SK-N-SH (cell line): ENCODE measurements around the gene RFX7. TPM values are rescaled to one million over a fixed set of nuclear protein-coding genes. Genes with fewer than 3 reads are reported as not detected.

Experiments
- CTCF ChIA-PET: fragments of 300-600, 350-600 bp; formaldehyde crosslinking; extraction: SDS; loops from one replicate; lab custom pipeline; 2021; lab: Yijun Ruan, JAX
- POLR2A ChIA-PET: fragments of 350-600 bp; sonication (Branson Sonifier 250); formaldehyde crosslinking; extraction: SDS; loops from one replicate; lab custom pipeline; 2020; ENCODE audit warnings: antibody characterized with exemption, inconsistent platforms; lab: Yijun Ruan, JAX
- DNase-seq: peaks from one replicate; pipeline ENCODE4 v3.0.0; 2012
- H2AFZ ChIP-seq: fragments of 200-600 bp; sonication (generic); 2 replicates; pipeline ENCODE4 v1.8.1; 2016; ENCODE audit warnings: antibody characterized with exemption, mild to moderate bottlenecking, low read depth
- H3F3A ChIP-seq: fragments of 200-600 bp; sonication (generic); replicated peaks from 2 replicates; pipeline ENCODE3; 2016; ENCODE audit warnings: antibody characterized with exemption, mild to moderate bottlenecking; ENCODE audit not compliant: insufficient read depth
- H3K27ac ChIP-seq, 2 experiments: fragments of 200-500 bp in 1 of 2; fragments of 200-600 bp in 1 of 2; sonication (Bioruptor generic) in 1 of 2; sonication (generic), shearing (Covaris generic) in 1 of 2; 2 replicates each; pipeline versions ENCODE4 v1.5.1 to v1.6.1; 2014 to 2016; ENCODE audit warnings: low read depth in 2 of 2, inconsistent platforms in 1 of 2, low read length in 1 of 2, mild to moderate bottlenecking in 1 of 2, mixed read lengths in 1 of 2
- H3K27me3 ChIP-seq: fragments of 200-600 bp; sonication (generic), shearing (Covaris generic); 2 replicates; pipeline ENCODE4 v1.6.1; 2016; ENCODE audit warnings: mixed run types; ENCODE audit not compliant: insufficient read depth
- H3K36me3 ChIP-seq, 2 experiments: fragments of 200-500 bp in 1 of 2; fragments of 200-600 bp in 1 of 2; sonication (Bioruptor generic) in 1 of 2; sonication (generic) in 1 of 2; replicated peaks in 1 of 2; 2 replicates each; pipeline versions ENCODE3 to v1.5.1; 2014 to 2016; ENCODE audit warnings: low read length in 1 of 2, mild to moderate bottlenecking in 1 of 2; ENCODE audit not compliant: insufficient read depth in 2 of 2, control insufficient read depth in 1 of 2
- H3K4me1 ChIP-seq, 2 experiments: fragments of 200-500 bp in 1 of 2; fragments of 200-600 bp in 1 of 2; sonication (Bioruptor generic) in 1 of 2; sonication (generic), shearing (Covaris generic) in 1 of 2; 2 replicates each; pipeline versions ENCODE4 v1.5.1 to v1.6.1; 2014 to 2016; ENCODE audit warnings: low read depth in 1 of 2, low read length in 1 of 2, mixed run types in 1 of 2; ENCODE audit not compliant: insufficient read depth in 2 of 2, control insufficient read depth in 1 of 2
- H3K4me2 ChIP-seq: fragments of 200-600 bp; sonication (generic), shearing (Covaris generic); 2 replicates; pipeline ENCODE4 v1.6.1; 2017; ENCODE audit warnings: mixed run types
- H3K4me3 ChIP-seq, 2 experiments: fragments of 200-500 bp in 1 of 2; fragments of 200-600 bp in 1 of 2; sonication (Bioruptor generic) in 1 of 2; sonication (generic), shearing (Covaris generic) in 1 of 2; 2 replicates each; pipeline versions ENCODE4 v1.5.1 to v1.8.1; 2014 to 2016; ENCODE audit warnings: low read depth in 2 of 2, inconsistent platforms in 1 of 2, low read length in 1 of 2, mild to moderate bottlenecking in 1 of 2, mixed read lengths in 1 of 2, moderate library complexity in 1 of 2
- H3K79me2 ChIP-seq: fragments of 200-600 bp; sonication (generic); 2 replicates; pipeline ENCODE4 v1.8.1; 2017; ENCODE audit warnings: mild to moderate bottlenecking; ENCODE audit not compliant: insufficient read depth
- H3K9ac ChIP-seq: fragments of 200-600 bp; sonication (generic); 2 replicates; pipeline ENCODE4 v1.6.1; 2017; ENCODE audit warnings: mixed run types
- H3K9me2 ChIP-seq: fragments of 200-600 bp; sonication (generic); 2 replicates; pipeline ENCODE4 v1.6.1; 2017; ENCODE audit warnings: mixed run types
- H3K9me3 ChIP-seq: fragments of 200-600 bp; sonication (generic); 2 replicates; pipeline ENCODE4 v1.6.1; 2017; ENCODE audit warnings: mixed run types, mild to moderate bottlenecking, moderate library complexity
- H4K20me1 ChIP-seq: fragments of 200-600 bp; sonication (generic); 2 replicates; pipeline ENCODE4 v1.6.1; 2017; ENCODE audit warnings: mild to moderate bottlenecking, mixed run types; ENCODE audit not compliant: insufficient read depth
- GATA2 ChIP-seq: sonication (generic); formaldehyde crosslinking; IDR thresholded peaks from 2 replicates; pipeline ENCODE4 v1.5.0; 2020; ENCODE audit warnings: mild to moderate bottlenecking, missing genetic modification reagents
- NFIC ChIP-seq: IDR thresholded peaks from 2 replicates; pipeline ENCODE4 v1.4.0; 2012; ENCODE audit warnings: borderline replicate concordance
- POLR2AphosphoS5 ChIP-seq: IDR thresholded peaks from 2 replicates; pipeline ENCODE4 v1.6.1; 2012; ENCODE audit warnings: low read depth, low read length
- RCOR1 ChIP-seq: fragments of 150-350 bp; IDR thresholded peaks from 2 replicates; pipeline ENCODE4 v1.6.1; 2017; ENCODE audit warnings: antibody characterized with exemption, low read length
- RFX5 ChIP-seq: IDR thresholded peaks from 2 replicates; pipeline ENCODE4 v1.6.1; 2012; ENCODE audit warnings: mild to moderate bottlenecking, improper control_type of control experiment, low read length
- TCF12 ChIP-seq: IDR thresholded peaks from 2 replicates; pipeline ENCODE4 v1.4.0; 2012
- WGBS: methylation state at CpG from one replicate; pipeline ENCODE4 v1.1.6; 2017; ENCODE audit warnings: low lambda C conversion rate; 5-methylcytosine and 5-hydroxymethylcytosine counted together
- polyA plus RNA-seq, 3 experiments: library from polyadenylated mRNA; depleted of rRNA; stranded (reverse); fragments of >200 nt; gene quantifications; 2 replicates each; pipeline ENCODE4 v1.2.3, GENCODE V29; 2012
- TF ChIP-seq, protein P1 (sequence below): fragments of 150-350 bp; IDR thresholded peaks from 2 replicates; pipeline ENCODE4 v1.6.1; 2016; ENCODE audit warnings: mild to moderate bottlenecking, low read depth, low read length
- TF ChIP-seq, protein P2 (sequence below): IDR thresholded peaks from 2 replicates; pipeline ENCODE4; 2012

The RFX7 gene
- polyA plus RNA-seq, 1 of the 3 experiments (the other 2 are of a cell fraction), result 2.7 TPM

DNA sequence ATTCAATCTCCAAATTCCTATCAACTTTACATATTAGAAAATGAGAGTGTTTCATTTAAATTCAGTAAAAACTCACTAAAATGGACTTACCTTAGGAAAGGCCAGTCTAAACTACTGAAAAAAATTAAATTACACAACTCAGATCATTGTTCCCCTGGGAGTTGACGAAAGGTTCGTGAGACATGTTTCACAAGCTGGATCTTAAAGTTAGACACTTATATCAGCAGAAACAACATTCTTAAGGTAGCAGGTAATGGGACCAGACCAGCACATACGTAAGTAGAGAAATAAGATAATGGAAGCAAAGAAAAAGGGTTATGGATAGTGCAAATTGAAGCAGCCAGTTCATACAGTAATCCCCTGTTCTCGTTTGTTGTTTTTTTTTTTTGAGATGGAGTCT, 8.9 kb downstream of the RFX7 start:
- Histone ChIP-seq H3K4me3 (no peak overlapping the region), H3K9me2 (no peaks in the 10 kb centered on the region), H3K4me1 (peaks cover 0 to 2% of the 10 kb centered on the region in 2 experiments; a peak in 1 of 4 replicates), H4K20me1 (peaks cover 3% of the 10 kb centered on the region; the same call in 1 of the 2 replicates), H3K36me3 (peaks cover 35 to 55% of the 10 kb centered on the region in 2 experiments), H2AFZ (no peak overlapping the region), H3K79me2 (peaks cover 100% of the 10 kb centered on the region), H3K27ac (no peak overlapping the region), H3K9me3 (no peaks in the 10 kb centered on the region; the same call in 1 of the 2 replicates), H3K4me2 (no peak overlapping the region), H3K9ac (no peak overlapping the region), H3F3A (no peaks in the 10 kb centered on the region)
- ChIA-PET CTCF (no interaction called here), POLR2A (no interaction called here)
- no peak for DNase-seq
- 84% methylated on average over 4 of the region's 4 CpGs for WGBS
- TF ChIP-seq, protein P1, sequence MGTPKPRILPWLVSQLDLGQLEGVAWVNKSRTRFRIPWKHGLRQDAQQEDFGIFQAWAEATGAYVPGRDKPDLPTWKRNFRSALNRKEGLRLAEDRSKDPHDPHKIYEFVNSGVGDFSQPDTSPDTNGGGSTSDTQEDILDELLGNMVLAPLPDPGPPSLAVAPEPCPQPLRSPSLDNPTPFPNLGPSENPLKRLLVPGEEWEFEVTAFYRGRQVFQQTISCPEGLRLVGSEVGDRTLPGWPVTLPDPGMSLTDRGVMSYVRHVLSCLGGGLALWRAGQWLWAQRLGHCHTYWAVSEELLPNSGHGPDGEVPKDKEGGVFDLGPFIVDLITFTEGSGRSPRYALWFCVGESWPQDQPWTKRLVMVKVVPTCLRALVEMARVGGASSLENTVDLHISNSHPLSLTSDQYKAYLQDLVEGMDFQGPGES, result no peak
- no peak for TF ChIP-seq RFX5
- TF ChIP-seq, protein P2, sequence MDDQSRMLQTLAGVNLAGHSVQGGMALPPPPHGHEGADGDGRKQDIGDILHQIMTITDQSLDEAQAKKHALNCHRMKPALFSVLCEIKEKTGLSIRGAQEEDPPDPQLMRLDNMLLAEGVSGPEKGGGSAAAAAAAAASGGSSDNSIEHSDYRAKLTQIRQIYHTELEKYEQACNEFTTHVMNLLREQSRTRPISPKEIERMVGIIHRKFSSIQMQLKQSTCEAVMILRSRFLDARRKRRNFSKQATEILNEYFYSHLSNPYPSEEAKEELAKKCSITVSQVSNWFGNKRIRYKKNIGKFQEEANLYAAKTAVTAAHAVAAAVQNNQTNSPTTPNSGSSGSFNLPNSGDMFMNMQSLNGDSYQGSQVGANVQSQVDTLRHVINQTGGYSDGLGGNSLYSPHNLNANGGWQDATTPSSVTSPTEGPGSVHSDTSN, result no peak
- TF ChIP-seq, all 33 proteins: peak for 0
- H3K27me3 ChIP-seq, result no peaks in the 10 kb centered on the region

DNA sequence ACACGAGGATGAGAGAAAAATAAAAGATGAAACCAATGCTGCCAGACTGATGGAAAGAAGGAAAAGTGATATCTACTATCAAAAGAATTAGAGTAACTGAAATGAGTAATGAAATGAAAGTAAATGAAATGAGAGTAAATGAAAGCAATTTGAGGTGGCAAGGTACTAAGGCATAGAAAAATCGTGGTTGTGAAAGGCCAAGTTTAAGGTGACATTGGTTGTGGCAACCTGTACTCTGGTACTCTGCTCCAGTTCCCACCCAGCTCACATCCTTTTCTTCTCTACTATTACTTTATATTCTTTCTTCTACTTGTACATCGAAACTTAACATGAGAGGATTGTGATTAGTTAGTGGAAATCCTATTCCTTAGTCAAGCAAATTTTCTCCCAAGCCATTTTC, 10.1 kb downstream of the RFX7 start:
- Histone ChIP-seq H3K9ac (no peak overlapping the region), H3K27ac (no peak overlapping the region), H3K4me1 (no peaks in the 10 kb centered on the region), H3F3A (no peaks in the 10 kb centered on the region), H3K36me3 (peaks cover 38 to 60% of the 10 kb centered on the region in 2 experiments), H4K20me1 (peaks cover 3% of the 10 kb centered on the region; the same call in 1 of the 2 replicates), H2AFZ (no peak overlapping the region), H3K79me2 (peaks cover 97% of the 10 kb centered on the region), H3K9me3 (no peaks in the 10 kb centered on the region; the same call in 1 of the 2 replicates), H3K4me3 (no peak overlapping the region), H3K9me2 (no peaks in the 10 kb centered on the region), H3K4me2 (no peak overlapping the region), H3K27me3 (no peaks in the 10 kb centered on the region)
- TF ChIP-seq GATA2 (no peak), POLR2AphosphoS5 (no peak), NFIC (no peak), RCOR1 (no peak)
- 98% methylated on average over 3 of the region's 3 CpGs for WGBS
- CTCF ChIA-PET, result interaction anchor here (1.3 kb wide), 1 partner anchor 9 kb away, joined by 3 read pairs; no protein-coding TSS in a partner anchor
- POLR2A ChIA-PET, result no interaction called here
- DNase-seq, result no peak

DNA sequence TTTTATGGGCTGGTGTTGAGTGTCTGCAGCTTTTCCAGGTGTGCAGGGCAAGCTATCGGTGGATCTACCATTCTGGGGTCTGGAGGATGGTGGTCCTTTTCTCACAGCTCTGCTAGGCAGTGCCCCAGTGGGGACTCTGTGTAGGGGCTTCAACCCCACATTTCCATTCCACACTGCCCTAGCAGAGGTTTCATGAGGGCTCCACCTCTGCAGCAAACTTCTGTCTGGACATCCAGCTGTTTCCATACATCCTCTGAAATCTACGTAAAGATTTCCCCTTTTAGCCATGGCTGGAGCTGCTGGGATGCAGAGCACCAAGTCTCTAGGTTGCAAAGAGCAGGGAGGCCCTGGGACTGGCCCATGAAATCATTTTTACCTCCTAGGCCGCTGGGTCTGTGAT, 11.6 kb downstream of the RFX7 start:
- Histone ChIP-seq H3K27ac (no peak overlapping the region), H3K9me3 (peaks cover 8% of the 10 kb centered on the region; the same call in 1 of the 2 replicates), H3K9ac (no peak overlapping the region), H2AFZ (no peak overlapping the region), H3F3A (no peaks in the 10 kb centered on the region), H4K20me1 (peaks cover 3% of the 10 kb centered on the region; the same call in 1 of the 2 replicates), H3K36me3 (peaks cover 37 to 64% of the 10 kb centered on the region in 2 experiments), H3K9me2 (no peaks in the 10 kb centered on the region), H3K4me1 (no peaks in the 10 kb centered on the region), H3K4me3 (no peak overlapping the region; a peak in 1 of 4 replicates), H3K27me3 (no peaks in the 10 kb centered on the region), H3K4me2 (no peak overlapping the region), H3K79me2 (peaks cover 90% of the 10 kb centered on the region)
- WGBS, result 100% methylated on average over 3 of the region's 3 CpGs
- POLR2A ChIA-PET, result no interaction called here
- TF ChIP-seq TCF12, result no peak
- no peak for DNase-seq
- CTCF ChIA-PET, result interaction anchor here (2.2 kb wide), 1 partner anchor 14 kb away, joined by 8 read pairs; no protein-coding TSS in a partner anchor
